AG09319 (cell line): Measurements from ENCODE around the gene PSMD2.

ENCODE experiments used
- DNase-seq: peaks from one replicate; pipeline ENCODE4 v3.0.0-alpha.2; 2010; ENCODE audit warnings: low read depth; ENCODE audit errors: extremely low read depth
- CTCF ChIP-seq: IDR thresholded peaks from 2 replicates; pipeline ENCODE4 v1.5.1; 2011; ENCODE audit warnings: low read depth, mild to moderate bottlenecking, inconsistent platforms, low read length, moderate library complexity

PSMD2 gene

GRCh38 chr3:184332370-184333090 is 33.5 kb downstream of the PSMD2 start:
- TF ChIP-seq CTCF = no peak
- no peak for DNase-seq

GRCh38 chr3:184333190-184333589 is 34.1 kb downstream of the PSMD2 start:
- no peak for TF ChIP-seq CTCF
- DNase-seq = no peak

- no peak for TF ChIP-seq CTCF
- DNase-seq = no peak
These were observed 34.7 kb downstream of the PSMD2 start for GRCh38 chr3:184333700-184334099.

- no peak for DNase-seq
- no peak for TF ChIP-seq CTCF
These were observed 35.6 kb downstream of the PSMD2 start for GRCh38 chr3:184334470-184335158.

GRCh38 chr3:184335291-184335660 is 36.2 kb downstream of the PSMD2 start:
- TF ChIP-seq CTCF = no peak
- no peak for DNase-seq

GRCh38 chr3:184335661-184336546 is 36.9 kb downstream of the PSMD2 start:
- no peak for TF ChIP-seq CTCF

More at GRCh38 chr3:184335661-184336546, 36.9 kb downstream of the PSMD2 start:
- DNase-seq = no peak
